Epithelial cell of proximal tubule (primary cell): ENCODE results near the gene CTAG1B. TPM values are rescaled to one million over a fixed set of nuclear protein-coding genes. Genes with fewer than 3 reads are reported as not detected.

Experiments
- DNase-seq: peaks from one replicate; pipeline ENCODE4 v3.0.0-alpha.2; 2011; ENCODE audit warnings: low read depth
- H3K4me3 ChIP-seq: 2 replicates; pipeline ENCODE4 v1.5.1; 2011; ENCODE audit warnings: low read depth, mild to moderate bottlenecking, low read length
- total RNA-seq: library from RNA; depleted of rRNA; stranded (reverse); fragments of >200 nt; gene quantifications from 2 replicates; pipeline ENCODE4 v1.2.3, GENCODE V29; 2015
- TF ChIP-seq, protein P1 (sequence below): conservative IDR thresholded peaks from 2 replicates; pipeline ENCODE4 v1.5.1; 2012; ENCODE audit warnings: low read depth, mild to moderate bottlenecking, low read length

The CTAG1B gene
- total RNA-seq, 1 donor from 2014 or later: not detected

DNA sequence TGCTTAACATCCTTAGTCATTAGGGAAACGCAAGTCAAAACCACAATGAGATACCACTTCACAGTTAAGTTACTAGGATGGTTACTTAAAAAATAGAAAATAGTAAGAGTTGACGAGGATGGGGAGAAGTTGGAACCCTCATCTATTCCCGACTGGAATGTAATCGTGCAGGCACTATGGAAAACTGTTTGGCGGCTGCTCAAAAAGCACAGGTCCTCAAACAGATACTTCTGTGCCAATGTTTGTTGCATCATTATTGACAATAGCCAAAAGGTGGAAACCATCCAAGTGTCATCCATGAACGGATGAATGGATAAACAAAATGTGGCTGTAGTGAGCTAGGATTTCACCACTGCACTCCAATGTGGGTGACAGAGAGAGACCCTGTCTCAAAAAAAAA, 11.7 kb downstream of the CTAG1B start:
- no peak for DNase-seq
- TF ChIP-seq, protein P1, sequence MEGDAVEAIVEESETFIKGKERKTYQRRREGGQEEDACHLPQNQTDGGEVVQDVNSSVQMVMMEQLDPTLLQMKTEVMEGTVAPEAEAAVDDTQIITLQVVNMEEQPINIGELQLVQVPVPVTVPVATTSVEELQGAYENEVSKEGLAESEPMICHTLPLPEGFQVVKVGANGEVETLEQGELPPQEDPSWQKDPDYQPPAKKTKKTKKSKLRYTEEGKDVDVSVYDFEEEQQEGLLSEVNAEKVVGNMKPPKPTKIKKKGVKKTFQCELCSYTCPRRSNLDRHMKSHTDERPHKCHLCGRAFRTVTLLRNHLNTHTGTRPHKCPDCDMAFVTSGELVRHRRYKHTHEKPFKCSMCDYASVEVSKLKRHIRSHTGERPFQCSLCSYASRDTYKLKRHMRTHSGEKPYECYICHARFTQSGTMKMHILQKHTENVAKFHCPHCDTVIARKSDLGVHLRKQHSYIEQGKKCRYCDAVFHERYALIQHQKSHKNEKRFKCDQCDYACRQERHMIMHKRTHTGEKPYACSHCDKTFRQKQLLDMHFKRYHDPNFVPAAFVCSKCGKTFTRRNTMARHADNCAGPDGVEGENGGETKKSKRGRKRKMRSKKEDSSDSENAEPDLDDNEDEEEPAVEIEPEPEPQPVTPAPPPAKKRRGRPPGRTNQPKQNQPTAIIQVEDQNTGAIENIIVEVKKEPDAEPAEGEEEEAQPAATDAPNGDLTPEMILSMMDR: no peak
- no peak overlapping the region for H3K4me3 ChIP-seq

DNA sequence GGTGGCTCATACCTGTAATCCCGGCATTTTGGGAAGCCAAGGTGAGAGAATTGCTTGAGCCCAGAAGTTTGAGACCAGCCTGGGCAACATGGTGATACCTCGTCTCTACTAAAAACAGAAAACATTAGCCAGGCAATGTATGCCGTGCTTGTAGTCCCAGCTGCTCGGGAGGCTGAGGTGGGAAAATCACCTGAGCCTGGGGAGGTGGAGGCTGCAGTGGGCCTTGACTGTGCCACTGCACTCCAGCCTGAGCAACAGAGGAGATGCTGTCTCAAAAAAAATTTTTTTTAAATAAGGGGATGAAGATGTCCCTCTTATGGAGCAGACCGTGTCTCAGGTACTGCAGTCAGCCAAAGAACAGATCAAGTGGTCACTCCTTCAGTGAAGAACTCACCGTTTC, 13.5 kb downstream of the CTAG1B start:
- H3K4me3 ChIP-seq: no peak overlapping the region
- no peak for DNase-seq
- TF ChIP-seq, protein P1: no peak

DNA sequence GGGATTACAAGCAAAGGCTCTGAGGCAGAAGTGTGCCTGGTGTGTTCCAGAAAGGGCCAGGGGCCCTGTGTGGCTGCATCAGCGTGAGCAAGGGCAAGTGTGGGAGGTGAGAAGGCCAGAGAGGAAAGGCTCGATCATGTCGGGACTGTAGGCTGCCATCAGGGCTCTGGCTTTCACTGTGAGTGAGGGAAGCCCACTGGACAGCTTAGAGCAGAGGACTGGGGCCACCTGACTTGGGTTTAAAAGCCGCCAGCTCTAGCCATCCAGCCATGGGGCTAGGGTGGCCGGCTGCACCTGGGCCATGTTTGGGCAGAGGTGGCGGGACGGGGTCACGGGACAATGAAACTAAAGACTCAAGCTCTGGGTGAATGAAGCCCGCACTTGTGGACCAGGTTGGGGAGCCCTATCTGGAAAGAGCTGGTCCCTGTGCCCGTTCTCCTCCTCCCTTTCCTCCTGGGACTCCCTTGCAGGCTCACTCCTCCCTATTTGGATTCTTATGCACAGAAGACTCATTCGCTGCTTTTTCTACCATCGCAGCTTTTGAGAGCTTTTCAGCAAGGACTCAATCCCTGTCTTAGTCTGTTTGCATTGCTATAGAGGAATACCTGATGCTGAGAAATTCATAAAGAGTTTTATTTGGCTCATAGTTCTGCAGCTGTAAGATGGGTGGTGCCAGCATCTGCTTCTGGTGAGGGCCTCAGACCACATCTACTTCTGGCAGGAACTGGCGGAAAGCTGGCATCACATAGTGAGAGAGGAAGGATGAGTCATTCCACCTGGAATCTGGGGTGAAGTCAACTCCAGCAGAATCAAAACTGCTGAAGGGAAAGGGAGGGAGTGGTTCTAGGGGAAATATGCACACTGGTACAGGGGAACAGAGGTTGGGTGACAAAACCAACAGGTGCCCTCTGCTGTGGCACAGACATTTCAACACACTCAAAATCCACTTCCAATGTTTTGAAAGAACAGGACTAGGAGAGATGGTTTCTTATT, 15.3 kb downstream of the CTAG1B start:
- TF ChIP-seq, protein P1: no peak
- DNase-seq: peak; percentile 32
- no peak overlapping the region for H3K4me3 ChIP-seq

DNA sequence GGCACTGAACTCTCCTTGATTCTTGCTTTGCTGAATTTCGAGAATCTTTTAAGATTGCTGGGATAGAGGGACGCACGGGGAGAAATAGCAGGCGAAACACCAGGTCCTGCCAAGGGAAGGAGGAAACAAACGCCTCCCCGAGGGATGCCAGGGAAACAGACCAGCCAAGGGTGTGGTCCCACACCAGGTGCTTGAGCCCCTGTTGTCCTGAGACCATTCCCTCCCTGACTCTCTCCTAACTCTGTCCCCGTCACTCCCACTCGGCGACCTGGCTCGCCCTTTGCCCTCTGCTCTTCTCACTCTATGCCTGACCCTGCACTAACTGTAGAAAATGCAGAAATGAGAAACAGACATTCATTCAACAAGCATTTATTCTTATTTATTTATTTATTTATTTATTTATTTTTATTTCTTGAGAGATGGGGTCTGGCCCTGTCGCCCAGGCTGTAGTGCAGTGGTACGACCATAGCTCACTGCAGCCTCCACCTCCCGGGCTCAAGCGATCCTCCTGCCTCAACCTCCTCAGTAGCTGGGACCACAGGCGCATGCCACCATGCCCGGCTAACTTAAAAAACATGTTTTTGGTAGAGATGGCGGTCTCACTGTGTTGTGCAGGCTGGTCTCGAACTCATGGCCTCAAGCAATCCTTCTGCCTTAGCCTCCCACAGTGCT, 16.2 kb downstream of the CTAG1B start:
- no peak overlapping the region for H3K4me3 ChIP-seq
- DNase-seq: no peak
- TF ChIP-seq, protein P1: no peak

DNA sequence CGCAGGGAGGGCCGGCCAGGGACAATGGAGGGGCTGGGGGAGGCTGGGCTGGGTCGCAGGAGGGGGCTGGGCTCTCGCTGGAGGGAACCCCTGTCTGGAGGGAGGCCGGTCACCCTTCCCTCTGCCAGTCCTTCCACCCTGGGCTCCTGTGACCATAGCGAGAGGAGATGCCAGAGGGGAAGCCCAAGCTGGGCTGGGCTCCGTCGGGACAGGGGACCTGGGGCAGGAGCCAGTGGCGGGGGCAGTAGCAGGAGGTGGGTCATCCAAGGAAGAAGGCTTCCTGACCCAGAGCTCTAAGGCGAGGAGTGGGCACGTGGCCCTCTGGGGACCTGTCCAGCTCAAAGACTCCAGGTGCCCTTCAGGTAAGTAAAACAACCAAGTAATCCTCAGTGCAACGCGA, 16.9 kb downstream of the CTAG1B start:
- TF ChIP-seq, protein P1: no peak
- H3K4me3 ChIP-seq: no peak overlapping the region
- DNase-seq: no peak

DNA sequence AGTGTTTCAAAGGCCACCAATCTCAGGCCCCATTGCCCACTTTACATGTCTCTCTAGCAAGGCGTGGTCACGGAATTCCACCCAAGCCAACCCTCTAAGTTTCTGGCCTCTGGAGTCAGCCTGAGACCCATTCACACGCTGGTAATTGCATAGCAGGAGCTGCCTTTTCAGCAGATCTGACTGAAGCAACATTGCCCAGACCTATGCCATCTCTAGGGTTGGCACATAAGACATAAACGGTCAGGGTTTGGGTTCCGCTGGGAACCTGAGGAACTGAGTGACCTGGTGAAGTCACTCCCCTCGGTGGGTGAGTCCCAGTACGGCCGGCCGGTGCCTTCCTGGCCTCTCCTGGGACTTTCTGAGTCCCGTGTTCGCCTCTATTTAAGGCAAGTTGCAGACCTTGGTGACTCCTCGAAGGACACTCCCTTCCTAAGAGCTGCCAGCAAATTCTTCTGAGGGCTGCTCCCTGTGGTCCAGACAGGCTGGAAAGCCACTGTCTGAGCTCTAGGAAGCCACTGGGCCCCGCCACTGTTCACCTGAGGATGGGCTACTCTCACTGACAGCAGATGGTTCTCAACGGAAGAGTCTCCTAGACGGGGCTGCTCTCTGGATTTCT, 18.2 kb downstream of the CTAG1B start:
- no peak for DNase-seq
- H3K4me3 ChIP-seq: no peak overlapping the region
- TF ChIP-seq, protein P1: no peak
